Astrocyte (in vitro differentiated cells and primary cell): ENCODE results near the gene DCLK1. TPM values are rescaled to one million over a fixed set of nuclear protein-coding genes. Genes with fewer than 3 reads are reported as not detected.

Experiments
- DNase-seq: peaks from one replicate; pipeline ENCODE4 v3.0.0-alpha.2; 2010; ENCODE audit warnings: low read depth
- FAIRE-seq: peaks from 2 replicates; lab custom pipeline; 2011; peaks lifted over from hg19 to GRCh38; lab: Jason Lieb, UNC
- H2AFZ ChIP-seq: 2 replicates; pipeline ENCODE4 v1.6.0; 2012; ENCODE audit warnings: low read depth, low read length, inconsistent platforms
- H3K27ac ChIP-seq: 2 replicates; pipeline ENCODE4 v1.5.1; 2011; ENCODE audit warnings: low read depth, low read length, inconsistent platforms
- H3K27me3 ChIP-seq: 2 replicates; pipeline ENCODE4 v1.6.0; 2011; ENCODE audit warnings: low read length, inconsistent platforms; ENCODE audit not compliant: insufficient read depth
- H3K36me3 ChIP-seq: 2 replicates; pipeline ENCODE4 v1.5.1; 2011; ENCODE audit warnings: low read length, inconsistent platforms; ENCODE audit not compliant: insufficient read depth
- H3K4me1 ChIP-seq: 2 replicates; pipeline ENCODE4 v1.5.1; 2011; ENCODE audit warnings: low read length, inconsistent platforms; ENCODE audit not compliant: insufficient read depth
- H3K4me2 ChIP-seq: 2 replicates; pipeline ENCODE4 v1.6.0; 2012; ENCODE audit warnings: low read length, inconsistent platforms
- H3K4me3 ChIP-seq: 2 replicates; pipeline ENCODE4 v1.5.1; 2011; ENCODE audit warnings: low read depth, mild to moderate bottlenecking, low read length, inconsistent platforms; ENCODE audit not compliant: insufficient read depth
- H3K79me2 ChIP-seq: 2 replicates; pipeline ENCODE4 v1.6.0; 2012; ENCODE audit warnings: mild to moderate bottlenecking, low read length, inconsistent platforms; ENCODE audit not compliant: insufficient read depth
- H3K9ac ChIP-seq: 2 replicates; pipeline ENCODE4 v1.6.0; 2012; ENCODE audit warnings: mild to moderate bottlenecking, low read length, inconsistent platforms
- H3K9me3 ChIP-seq: 2 replicates; pipeline ENCODE4 v1.5.1; 2012; ENCODE audit warnings: low read depth, mild to moderate bottlenecking, low read length, inconsistent platforms; ENCODE audit not compliant: insufficient read depth
- H4K20me1 ChIP-seq: 2 replicates; pipeline ENCODE4 v1.6.0; 2012; ENCODE audit warnings: low read length, inconsistent platforms; ENCODE audit not compliant: insufficient read depth
- H3K27ac Mint-ChIP-seq: one replicate; pipeline ENCODE4 v1.8.0; 2021; ENCODE audit warnings: mild to moderate bottlenecking, mixed read lengths; ENCODE audit not compliant: unreplicated experiment
- H3K27me3 Mint-ChIP-seq: one replicate; pipeline ENCODE4 v1.8.0; 2021; ENCODE audit warnings: low read depth, mixed read lengths; ENCODE audit not compliant: unreplicated experiment
- H3K36me3 Mint-ChIP-seq: one replicate; pipeline ENCODE4 v1.8.0; 2021; ENCODE audit warnings: low read depth, mixed read lengths; ENCODE audit not compliant: unreplicated experiment
- H3K4me1 Mint-ChIP-seq: one replicate; pipeline ENCODE4 v1.8.0; 2021; ENCODE audit warnings: low read depth, mixed read lengths; ENCODE audit not compliant: unreplicated experiment
- H3K4me3 Mint-ChIP-seq: one replicate; pipeline ENCODE4 v1.8.0; 2021; ENCODE audit warnings: mild to moderate bottlenecking, moderate library complexity, mixed read lengths; ENCODE audit not compliant: unreplicated experiment
- H3K9me3 Mint-ChIP-seq: one replicate; pipeline ENCODE4 v1.8.0; 2021; ENCODE audit warnings: mild to moderate bottlenecking, mixed read lengths; ENCODE audit not compliant: unreplicated experiment
- CTCF ChIP-seq: IDR thresholded peaks from 2 replicates; pipeline ENCODE4 v1.5.1; 2011; ENCODE audit warnings: low read depth, mild to moderate bottlenecking, inconsistent platforms, low read length, moderate library complexity; ENCODE audit not compliant: insufficient read depth
- EZH2 ChIP-seq: IDR thresholded peaks from 2 replicates; pipeline ENCODE4 v1.6.1; 2012; ENCODE audit warnings: mild to moderate bottlenecking, low read length, inconsistent platforms; ENCODE audit not compliant: insufficient read depth
- total RNA-seq: library from RNA; stranded (reverse); gene quantifications from 2 replicates; pipeline ENCODE4 v1.2.1, GENCODE V29; 2021

The DCLK1 gene
- total RNA-seq, 1 donor from 2014 or later, result 4.9 TPM

- peaks cover 2% of the 10 kb centered on the region for H3K9me3 Mint-ChIP-seq
- no peak overlapping the region for H3K4me3 Mint-ChIP-seq
- no peaks in the 10 kb centered on the region for H3K27me3 Mint-ChIP-seq
- no peaks in the 10 kb centered on the region for H3K36me3 ChIP-seq
- no peaks in the 10 kb centered on the region for H3K36me3 Mint-ChIP-seq
- no peak overlapping the region for H3K27ac Mint-ChIP-seq
- no peaks in the 10 kb centered on the region for H3K9me3 ChIP-seq
- FAIRE-seq (no peak), DNase-seq (no peak)
- H3K9ac ChIP-seq, result no peak overlapping the region
- no peak overlapping the region for H3K4me3 ChIP-seq
- no peak overlapping the region for H2AFZ ChIP-seq
- H4K20me1 ChIP-seq, result no peaks in the 10 kb centered on the region
- peaks cover 7% of the 10 kb centered on the region for H3K4me1 Mint-ChIP-seq
- H3K27ac ChIP-seq, result no peak overlapping the region
- no peaks in the 10 kb centered on the region for H3K79me2 ChIP-seq
- no peak overlapping the region for H3K4me2 ChIP-seq
- H3K4me1 ChIP-seq, result peaks cover 31% of the 10 kb centered on the region
- no peak for TF ChIP-seq CTCF
- no peak for TF ChIP-seq EZH2
- no peaks in the 10 kb centered on the region for H3K27me3 ChIP-seq
Measured at GRCh38 chr13:36026531-36026930, 104.7 kb downstream of the DCLK1 start.

GRCh38 chr13:36014763-36015162 lies 116.4 kb downstream of the DCLK1 start:
- Mint-ChIP-seq H3K36me3 (no peaks in the 10 kb centered on the region), H3K27ac (no peak overlapping the region), H3K27me3 (no peaks in the 10 kb centered on the region), H3K4me3 (no peak overlapping the region), H3K9me3 (peaks cover 2% of the 10 kb centered on the region), H3K4me1 (no peaks in the 10 kb centered on the region)
- no peaks in the 10 kb centered on the region for H4K20me1 ChIP-seq
- no peak overlapping the region for H2AFZ ChIP-seq
- no peak overlapping the region for H3K4me3 ChIP-seq
- H3K9ac ChIP-seq, result no peak overlapping the region
- FAIRE-seq (no peak), DNase-seq (no peak)
- no peak overlapping the region for H3K4me2 ChIP-seq
- H3K79me2 ChIP-seq, result no peaks in the 10 kb centered on the region
- H3K36me3 ChIP-seq, result no peaks in the 10 kb centered on the region
- H3K27ac ChIP-seq, result no peak overlapping the region
- no peaks in the 10 kb centered on the region for H3K4me1 ChIP-seq
- TF ChIP-seq CTCF, result no peak
- no peak for TF ChIP-seq EZH2
- no peaks in the 10 kb centered on the region for H3K27me3 ChIP-seq
- no peaks in the 10 kb centered on the region for H3K9me3 ChIP-seq

GRCh38 chr13:36006894-36007675 lies 124.1 kb downstream of the DCLK1 start:
- Mint-ChIP-seq H3K4me1 (no peaks in the 10 kb centered on the region), H3K27ac (no peak overlapping the region), H3K4me3 (no peak overlapping the region), H3K9me3 (no peaks in the 10 kb centered on the region), H3K36me3 (no peaks in the 10 kb centered on the region), H3K27me3 (no peaks in the 10 kb centered on the region)
- Histone ChIP-seq H3K4me2 (no peak overlapping the region), H3K27ac (no peak overlapping the region), H3K79me2 (no peaks in the 10 kb centered on the region), H2AFZ (no peak overlapping the region), H3K9me3 (no peaks in the 10 kb centered on the region), H3K27me3 (no peaks in the 10 kb centered on the region), H4K20me1 (no peaks in the 10 kb centered on the region), H3K36me3 (no peaks in the 10 kb centered on the region), H3K4me1 (peaks cover 4% of the 10 kb centered on the region), H3K4me3 (no peak overlapping the region), H3K9ac (no peak overlapping the region)
- FAIRE-seq (no peak), DNase-seq (no peak)
- TF ChIP-seq EZH2 (no peak), CTCF (no peak)
